Femur (tissue), 1 donor: ENCODE results near the gene EGR2.

Source experiments
- DNase-seq: peaks from one replicate; pipeline ENCODE4 v3.0.0-alpha.2; 2017

The EGR2 gene

GRCh38 chr10:62816331-62817120 is at the start of gene EGR2:
EGR2 (minus strand) TSS chr10:62816366; CDS start chr10:62816029, 337 bp downstream.
- peak; percentile 96 for DNase-seq

GRCh38 chr10:62862447-62862846 is 46.3 kb upstream of the EGR2 start:
- no peak for DNase-seq

- DNase-seq = no peak
Observed at GRCh38 chr10:62861507-62861906, 45.3 kb upstream of the EGR2 start.

GRCh38 chr10:62860946-62861345 is 44.8 kb upstream of the EGR2 start:
- DNase-seq = no peak

GRCh38 chr10:62858364-62858763 is 42.2 kb upstream of the EGR2 start:
- peak; percentile 78 for DNase-seq

GRCh38 chr10:62856021-62856420 is 39.9 kb upstream of the EGR2 start:
- no peak for DNase-seq

- no peak for DNase-seq
Observed at GRCh38 chr10:62853710-62854109, 37.5 kb upstream of the EGR2 start.

- DNase-seq = no peak
Observed at GRCh38 chr10:62852961-62853702, 37.0 kb upstream of the EGR2 start.

GRCh38 chr10:62851442-62851841 is 35.3 kb upstream of the EGR2 start:
- DNase-seq = no peak

GRCh38 chr10:62850646-62851045 is 34.5 kb upstream of the EGR2 start:
- no peak for DNase-seq

- DNase-seq = no peak
Observed at GRCh38 chr10:62847433-62847832, 31.3 kb upstream of the EGR2 start.

- DNase-seq = no peak
Observed at GRCh38 chr10:62844280-62845011, 28.3 kb upstream of the EGR2 start.

- DNase-seq = no peak
Observed at GRCh38 chr10:62843600-62843999, 27.4 kb upstream of the EGR2 start.

GRCh38 chr10:62842983-62843382 is 26.8 kb upstream of the EGR2 start:
- no peak for DNase-seq

GRCh38 chr10:62839590-62839989 is 23.4 kb upstream of the EGR2 start:
- no peak for DNase-seq

- no peak for DNase-seq
Observed at GRCh38 chr10:62831346-62831745, 15.2 kb upstream of the EGR2 start.

- DNase-seq = no peak
Observed at GRCh38 chr10:62830679-62831078, 14.5 kb upstream of the EGR2 start.

GRCh38 chr10:62829622-62830021 is 13.5 kb upstream of the EGR2 start:
- DNase-seq = no peak

- no peak for DNase-seq
Observed at GRCh38 chr10:62826273-62826672, 10.1 kb upstream of the EGR2 start.

- no peak for DNase-seq
Observed at GRCh38 chr10:62820586-62820985, 4.4 kb upstream of the EGR2 start.

- DNase-seq = peak; percentile 18
Observed at GRCh38 chr10:62819141-62819920, 3.2 kb upstream of the EGR2 start.

GRCh38 chr10:62818426-62819011 is 2.4 kb upstream of the EGR2 start:
- peak; percentile 55 for DNase-seq
